Erythroblast (primary cell): ENCODE measurements around the gene USP35.

Experiments
- GATA1 ChIP-seq: IDR thresholded peaks from 2 replicates; pipeline ENCODE4 v1.6.1; 2011; ENCODE audit warnings: low read depth, mild to moderate bottlenecking, control low read depth, low read length, moderate library complexity
- POLR2A ChIP-seq: IDR thresholded peaks from 2 replicates; pipeline ENCODE4 v1.6.1; 2011; ENCODE audit warnings: mild to moderate bottlenecking, low read length

DNA sequence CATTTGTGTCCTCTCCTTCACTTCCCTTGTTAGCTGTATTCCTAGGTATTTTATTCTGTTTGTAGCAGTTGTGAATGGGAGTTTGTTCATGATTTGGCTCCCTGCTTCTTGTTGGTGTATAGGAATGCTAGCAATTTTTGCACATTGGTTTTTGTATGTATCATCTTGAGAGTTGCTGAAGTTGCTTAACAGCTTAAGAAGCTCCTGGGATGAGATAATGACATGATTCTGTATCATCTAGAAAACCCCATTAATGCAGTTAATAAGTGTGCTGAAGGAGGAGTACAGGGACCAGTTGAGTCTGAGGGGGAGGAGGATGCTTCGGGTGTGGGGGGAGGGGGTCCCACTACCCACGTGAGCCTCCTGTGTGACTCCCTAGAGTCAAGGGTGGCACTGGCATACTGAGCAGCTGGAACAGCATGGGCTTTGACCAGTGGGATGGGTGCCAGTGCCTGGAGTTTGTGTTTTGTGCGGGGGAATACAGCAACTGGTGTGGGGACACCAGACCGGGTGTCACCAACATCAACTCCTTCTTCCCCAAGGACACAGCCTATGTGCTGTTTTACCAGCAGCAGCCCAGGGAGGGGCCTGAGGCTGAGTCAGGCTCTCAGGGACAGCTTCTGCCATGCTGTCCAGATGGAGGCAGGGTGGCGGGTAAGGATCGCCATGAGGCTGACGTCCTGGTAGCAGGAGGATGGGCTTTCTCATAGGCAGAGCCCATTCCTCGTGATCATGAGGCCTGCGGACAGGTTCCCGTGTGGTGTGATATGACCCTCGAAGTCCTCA is 24.1 kb downstream of the USP35 start:
- TF ChIP-seq POLR2A (no peak), GATA1 (no peak)
